HepG2 (cell line): Measurements from ENCODE around the gene RHBDF2. TPM values are rescaled to one million over a fixed set of nuclear protein-coding genes. Genes with fewer than 3 reads are reported as not detected.

Experiments used
- PITX1 ChIP-seq: sonication (generic); formaldehyde crosslinking; IDR thresholded peaks from 2 replicates; pipeline ENCODE4 v1.5.1; 2020; ENCODE audit warnings: mild to moderate bottlenecking, missing genetic modification reagents
- ZNF512B ChIP-seq: sonication (generic); formaldehyde crosslinking; IDR thresholded peaks from 2 replicates; pipeline ENCODE4 v1.5.1; 2020; ENCODE audit warnings: missing genetic modification reagents, mild to moderate bottlenecking, borderline replicate concordance
- ZNF607 ChIP-seq: sonication (generic); formaldehyde crosslinking; IDR thresholded peaks from 2 replicates; pipeline ENCODE4 v1.5.1; 2020; ENCODE audit warnings: missing genetic modification reagents, mild to moderate bottlenecking, borderline replicate concordance
- ZNF710 ChIP-seq: sonication (generic); formaldehyde crosslinking; IDR thresholded peaks from 2 replicates; pipeline ENCODE4 v1.5.0; 2020; ENCODE audit warnings: mild to moderate bottlenecking, missing genetic modification reagents, borderline replicate concordance
- polyA plus RNA-seq, 8 experiments: library from polyadenylated mRNA; depleted of rRNA in 3 of 8; stranded (reverse) in 7 of 8; unstranded in 1 of 8; fragments of >200 nt; fragmentation: Illumina TruSeq in 4 of 8; extraction: Trizol in 4 of 8; gene quantifications; 2 replicates each; pipeline versions ENCODE4 v1.2.1 to v1.2.3, GENCODE V29; 2011 to 2016; ENCODE audit warnings: low read depth in 4 of 8, missing spikeins in 1 of 8, mixed read lengths in 1 of 8; ENCODE audit not compliant: insufficient read depth in 1 of 8
- total RNA-seq, 5 experiments: library from RNA; depleted of rRNA; stranded (reverse); fragments of >200 nt; fragmentation: Illumina TruSeq; extraction: Trizol; gene quantifications; 2 replicates each; pipeline ENCODE4 v1.2.3, GENCODE V29; 2016; ENCODE audit warnings: low read depth in 1 of 5

The RHBDF2 gene
- total and polyA plus RNA-seq, 2 of the 13 experiments (the other 11 are each of a cell fraction or from before 2014, with no cell fraction given), result 7.8 to 24.2 TPM

DNA sequence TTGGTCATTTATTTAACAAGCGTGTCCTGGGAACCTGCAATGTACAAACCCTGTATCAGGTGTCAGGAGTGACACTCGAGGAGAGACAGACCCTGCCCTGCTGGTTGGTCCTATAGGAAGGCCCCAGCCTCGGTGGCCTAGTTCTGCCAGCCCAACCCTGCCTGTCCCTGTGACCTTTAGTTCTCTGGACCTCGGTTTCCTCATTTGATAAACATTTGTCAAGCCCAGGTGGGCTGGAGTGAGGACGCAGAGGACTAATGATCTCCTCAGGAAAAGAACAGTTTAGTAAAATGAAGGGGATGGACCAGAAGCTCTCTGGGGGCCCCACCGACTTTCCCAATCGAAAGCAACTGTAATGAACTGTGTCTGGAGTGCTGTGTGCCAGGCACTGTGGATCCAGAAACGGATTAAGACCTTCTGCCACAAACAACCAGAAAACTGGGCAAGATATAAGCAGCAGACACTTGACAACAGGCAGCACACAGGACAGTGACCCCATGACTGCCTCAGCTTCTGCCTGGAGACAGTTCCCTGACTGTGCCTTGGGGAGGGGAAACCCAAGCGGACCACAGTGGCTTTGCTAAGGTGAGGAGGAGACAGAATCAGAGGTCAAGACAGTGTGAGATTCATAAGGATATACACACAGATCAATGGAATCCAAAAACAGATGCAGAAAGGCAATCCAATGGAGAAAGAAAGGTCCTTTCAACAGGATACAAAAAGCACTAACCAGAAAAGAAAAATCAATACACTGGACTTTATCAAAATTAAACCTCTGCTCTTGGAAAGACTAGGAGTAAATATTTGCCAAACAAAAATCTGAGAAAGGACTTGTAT lies 47.4 kb upstream of the RHBDF2 start (continued):
- TF ChIP-seq ZNF512B, result peak; percentile 89; the same call in 1 of the 2 replicates
- peak; percentile 76 for TF ChIP-seq PITX1 (CRISPR knock-in tag)
- no peak for TF ChIP-seq ZNF607 (CRISPR knock-in tag)
- 0 out of 2 replicates have a peak, but pooled peaks have one; percentile 40 for TF ChIP-seq ZNF710 (CRISPR knock-in tag)
